Ammon's horn (tissue), 1 donor: ENCODE results near the gene LRR1.
"Not testable (repeated sequence)": the region's sequence is repeated elsewhere in the genome, so short reads cannot be mapped to it uniquely, and the experiment has no call there.

Experiments
- DNase-seq: peaks from one replicate; pipeline ENCODE4 v3.0.0-alpha.2; 2016; ENCODE audit warnings: low spot score

Gene LRR1

GRCh38 chr14:49623941-49624839 lies 25.4 kb downstream of the LRR1 start:
- no peak for DNase-seq

- peak; percentile 98 for DNase-seq
These were observed 35.2 kb downstream of the LRR1 start for GRCh38 chr14:49633640-49634546.

DNA sequence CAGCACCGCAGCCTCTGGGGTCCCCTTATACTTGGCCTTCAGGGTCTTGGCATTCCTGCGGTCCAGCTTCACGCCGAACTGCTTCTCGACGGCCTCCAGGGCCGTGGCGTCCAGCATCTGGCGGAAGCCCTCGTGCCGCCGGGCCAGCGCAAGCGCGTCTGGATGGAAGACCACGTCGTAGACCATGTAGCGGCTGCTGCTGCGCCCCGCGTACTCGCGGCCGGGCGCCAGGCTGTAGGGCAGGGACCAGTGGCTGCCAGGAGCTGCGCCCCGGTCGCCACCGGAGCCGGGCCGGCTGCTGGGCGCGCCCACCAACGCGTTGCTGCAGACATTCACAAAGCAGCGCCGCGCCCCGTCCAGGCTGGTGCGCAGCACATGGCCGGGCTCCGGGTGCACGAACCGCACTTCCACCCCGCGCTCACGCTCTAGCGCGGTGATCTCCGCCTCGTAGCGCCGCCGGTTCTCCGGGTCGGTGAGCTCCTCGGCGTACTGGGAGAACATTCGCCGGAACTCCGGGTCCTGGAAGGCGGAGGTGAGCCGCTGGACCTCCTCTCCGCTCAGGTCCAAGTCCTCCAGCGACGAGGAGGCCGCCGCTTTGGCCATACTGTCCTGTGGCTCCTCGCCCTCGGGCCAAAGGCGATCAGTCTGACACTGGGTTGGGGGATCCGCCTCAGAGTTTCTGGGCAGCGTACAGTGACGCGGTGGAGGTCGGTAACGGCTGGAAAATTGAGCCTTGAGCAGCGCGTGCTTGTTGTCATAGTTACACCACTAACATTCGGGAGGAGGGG lies 36.0 kb downstream of the LRR1 start, which contains the start of gene DNAAF2:
TSS of gene DNAAF2 (minus strand) at position 698 of the 788 bp plus-strand sequence. CDS start at position 603, 95 bp downstream.
- DNase-seq: peak; percentile 62

- no peak for DNase-seq
These were observed 38.1 kb downstream of the LRR1 start for GRCh38 chr14:49636866-49637265.

GRCh38 chr14:49637534-49638078 lies 38.9 kb downstream of the LRR1 start:
- DNase-seq: no peak

- DNase-seq: no peak
These were observed 42.0 kb downstream of the LRR1 start for GRCh38 chr14:49640540-49641417.

- peak; percentile 29 for DNase-seq
These were observed 43.0 kb downstream of the LRR1 start for GRCh38 chr14:49641697-49642129.

DNA sequence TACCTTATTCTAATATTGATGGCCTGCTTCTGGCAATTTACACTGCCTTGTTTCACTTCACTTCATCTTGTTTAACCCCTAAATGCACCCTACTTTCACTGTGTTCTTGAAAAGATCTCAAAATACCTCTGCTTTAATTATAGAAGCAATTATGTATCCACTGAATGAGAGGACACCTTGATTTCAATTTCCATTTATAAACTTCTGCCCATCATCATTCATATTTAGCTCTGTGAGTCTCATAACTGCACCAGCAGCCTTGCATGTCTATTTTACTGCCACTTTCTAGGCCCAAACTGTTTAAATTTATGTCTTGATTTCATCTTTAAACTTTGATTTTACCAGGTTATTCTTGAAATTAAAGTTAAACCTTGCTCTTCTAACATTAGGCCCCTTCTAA lies 43.4 kb downstream of the LRR1 start:
- DNase-seq: no peak

DNA sequence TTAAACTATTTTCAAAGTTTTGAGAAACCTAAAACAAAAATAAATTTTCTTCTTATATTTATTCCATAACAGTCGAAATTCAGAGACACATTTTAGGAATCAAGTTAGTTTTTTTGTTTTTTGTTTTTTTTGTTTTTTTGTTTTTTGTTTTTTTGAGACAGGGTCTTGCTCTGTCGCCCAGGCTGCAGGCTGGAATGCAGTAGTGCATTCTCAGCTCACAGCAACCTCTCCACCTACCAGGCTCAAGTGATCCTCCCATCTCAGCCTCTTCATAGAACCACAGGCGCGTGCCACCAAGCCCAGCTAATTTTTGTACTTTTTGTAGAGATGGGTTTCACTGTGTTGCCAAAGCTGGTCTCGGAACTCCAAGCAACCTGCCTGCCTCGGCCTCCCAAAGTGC lies 54.8 kb downstream of the LRR1 start:
- no peak for DNase-seq

DNA sequence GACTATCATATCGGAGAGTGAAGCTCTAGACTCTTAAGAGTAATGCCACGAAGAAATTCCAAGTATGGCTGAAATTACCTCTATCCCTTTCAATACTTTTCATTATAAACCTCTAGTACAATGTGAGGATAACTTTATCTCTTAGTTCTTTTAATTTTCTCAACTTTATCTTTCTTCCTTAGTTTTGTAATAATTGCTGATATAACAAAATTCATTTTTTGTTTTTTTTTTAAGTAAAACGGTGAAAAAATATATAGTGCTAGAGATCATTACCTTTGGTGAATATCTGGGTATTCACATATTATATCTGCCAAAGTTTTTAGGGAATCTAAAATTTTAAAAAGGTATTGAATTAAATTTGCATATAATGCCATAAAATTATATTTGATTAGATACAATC lies 55.8 kb downstream of the LRR1 start:
- DNase-seq: no peak

DNA sequence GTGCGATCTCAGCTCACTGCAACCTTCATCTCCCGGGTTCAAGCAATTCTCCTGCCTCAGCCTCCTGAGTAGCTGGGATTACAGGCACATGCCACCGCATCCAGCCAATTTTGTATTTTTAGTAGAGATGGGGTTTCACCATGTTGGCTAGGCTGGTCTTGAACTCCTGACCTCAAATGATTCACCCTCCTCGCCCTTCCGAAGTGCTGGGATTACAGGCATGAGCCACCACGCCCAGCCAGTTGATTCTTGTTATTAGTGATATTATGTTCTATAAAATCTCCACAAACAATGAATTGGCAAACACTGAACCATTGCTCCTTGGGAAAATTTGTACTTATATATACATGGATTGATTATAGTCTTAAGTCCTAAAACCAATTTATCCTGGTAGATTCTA lies 58.8 kb downstream of the LRR1 start:
- not testable (repeated sequence) for DNase-seq

DNA sequence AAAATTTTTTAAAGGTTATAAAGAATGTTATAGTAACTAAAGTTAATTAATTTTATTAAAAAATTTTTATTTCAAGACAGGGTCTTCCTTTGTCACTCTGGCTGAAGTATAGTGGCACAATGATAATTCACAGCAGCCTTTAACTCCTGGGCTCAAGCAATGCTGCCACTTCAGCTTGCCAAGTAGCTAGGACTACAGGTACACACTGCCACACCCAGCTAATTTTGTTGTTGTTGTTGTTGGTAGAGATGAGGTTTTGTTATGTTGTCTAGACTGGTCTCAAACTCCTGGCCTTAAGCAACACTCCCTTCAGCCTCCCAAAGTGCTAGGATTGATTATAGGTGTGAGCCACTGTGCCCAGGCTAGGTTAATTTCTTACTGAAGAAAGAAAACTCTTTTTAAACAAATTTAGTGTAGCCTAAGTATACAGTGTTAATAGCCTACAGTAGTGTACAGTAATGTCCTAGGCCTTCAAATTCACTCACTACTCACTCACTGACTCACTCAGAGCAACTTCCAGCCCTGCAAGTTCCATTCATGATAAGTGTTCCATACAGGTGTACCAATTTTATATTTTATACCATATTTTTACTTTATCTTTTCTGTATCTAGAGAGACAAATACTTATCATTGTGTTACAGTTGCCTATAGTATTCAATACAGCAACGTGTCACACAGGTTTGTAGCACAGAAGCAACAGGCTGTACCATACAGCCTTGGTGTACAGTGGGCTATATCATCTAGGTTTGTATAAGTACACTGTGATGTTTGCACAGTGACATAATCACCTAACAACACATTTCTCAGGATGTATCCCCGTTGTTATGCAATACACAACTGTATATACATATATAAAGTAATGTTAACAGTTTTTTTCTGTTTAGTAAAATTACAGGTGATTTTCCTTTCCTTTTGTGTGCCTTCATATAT lies 61.1 kb downstream of the LRR1 start:
- no peak for DNase-seq
